ENCODE results near the gene CEBPZ.
A peak's percentile ranks its signal among the peaks of the same experiment; 100 is the strongest.
"Not testable (repeated sequence)": the region's sequence is repeated elsewhere in the genome, so short reads cannot be mapped to it uniquely, and the experiment has no call there.

CEBPZ gene

GRCh38 chr2:37231241-37232130 is at the start of gene CEBPZ, which contains the start of gene NDUFAF7:
CEBPZ (minus strand) TSS chr2:37231596; CDS start chr2:37231567, 29 bp downstream.
NDUFAF7 (plus strand) TSS chr2:37231658; CDS start chr2:37231706, 48 bp downstream.
- peak; percentile 72 for DNase-seq (ENCODE audit: low read depth)

- no peak for DNase-seq (ENCODE audit: low read depth)
Observed at GRCh38 chr2:37276291-37276690, 44.9 kb upstream of the CEBPZ start.

- no peak for DNase-seq (ENCODE audit: low read depth)
Observed at GRCh38 chr2:37274359-37274965, 43.1 kb upstream of the CEBPZ start.

- DNase-seq (ENCODE audit: low read depth), result no peak
Observed at GRCh38 chr2:37271376-37272067, 40.1 kb upstream of the CEBPZ start.

- DNase-seq (ENCODE audit: low read depth), result no peak
Observed at GRCh38 chr2:37268111-37268510, 36.7 kb upstream of the CEBPZ start.

GRCh38 chr2:37267685-37268084 is 36.3 kb upstream of the CEBPZ start:
- no peak for DNase-seq (ENCODE audit: low read depth)

GRCh38 chr2:37263839-37264238 is 32.4 kb upstream of the CEBPZ start:
- no peak for DNase-seq (ENCODE audit: low read depth)

- DNase-seq (ENCODE audit: low read depth), result no peak
Observed at GRCh38 chr2:37262522-37262921, 31.1 kb upstream of the CEBPZ start.

GRCh38 chr2:37250869-37251740 is 19.7 kb upstream of the CEBPZ start:
- DNase-seq (ENCODE audit: low read depth), result no peak

GRCh38 chr2:37246205-37246604 is 14.8 kb upstream of the CEBPZ start:
- no peak for DNase-seq (ENCODE audit: low read depth)

GRCh38 chr2:37244755-37245154 is 13.4 kb upstream of the CEBPZ start:
- no peak for DNase-seq (ENCODE audit: low read depth)

- DNase-seq (ENCODE audit: low read depth), result no peak
Observed at GRCh38 chr2:37244017-37244416, 12.6 kb upstream of the CEBPZ start.

- DNase-seq (ENCODE audit: low read depth), result no peak
Observed at GRCh38 chr2:37243435-37243834, 12.0 kb upstream of the CEBPZ start.

GRCh38 chr2:37232131-37232933 is 936 bp upstream of the CEBPZ start:
- DNase-seq (ENCODE audit: low read depth), result no peak

GRCh38 chr2:37230581-37230980 is 815 bp downstream of the CEBPZ start:
- DNase-seq (ENCODE audit: low read depth), result no peak

- DNase-seq (ENCODE audit: low read depth), result no peak
Observed at GRCh38 chr2:37228788-37229187, 2.6 kb downstream of the CEBPZ start.

GRCh38 chr2:37226863-37227262 is 4.5 kb downstream of the CEBPZ start:
- no peak for DNase-seq (ENCODE audit: low read depth)

GRCh38 chr2:37225129-37225528 is 6.3 kb downstream of the CEBPZ start:
- DNase-seq (ENCODE audit: low read depth), result not testable (repeated sequence)

GRCh38 chr2:37224063-37224462 is 7.3 kb downstream of the CEBPZ start:
- DNase-seq (ENCODE audit: low read depth), result no peak

- DNase-seq (ENCODE audit: low read depth), result no peak
Observed at GRCh38 chr2:37223131-37223530, 8.3 kb downstream of the CEBPZ start.

- DNase-seq (ENCODE audit: low read depth), result no peak
Observed at GRCh38 chr2:37219046-37219445, 12.3 kb downstream of the CEBPZ start.

All from activated T-cell treated with anti-CD3 and anti-CD28 coated beads for 1 hour (primary cell).